Measurements from ENCODE around the gene PHIP. TPM values are rescaled to one million over a fixed set of nuclear protein-coding genes. Genes with fewer than 3 reads are reported as not detected.

Gene PHIP
- total RNA-seq, 1 donor: 26.3 TPM

DNA sequence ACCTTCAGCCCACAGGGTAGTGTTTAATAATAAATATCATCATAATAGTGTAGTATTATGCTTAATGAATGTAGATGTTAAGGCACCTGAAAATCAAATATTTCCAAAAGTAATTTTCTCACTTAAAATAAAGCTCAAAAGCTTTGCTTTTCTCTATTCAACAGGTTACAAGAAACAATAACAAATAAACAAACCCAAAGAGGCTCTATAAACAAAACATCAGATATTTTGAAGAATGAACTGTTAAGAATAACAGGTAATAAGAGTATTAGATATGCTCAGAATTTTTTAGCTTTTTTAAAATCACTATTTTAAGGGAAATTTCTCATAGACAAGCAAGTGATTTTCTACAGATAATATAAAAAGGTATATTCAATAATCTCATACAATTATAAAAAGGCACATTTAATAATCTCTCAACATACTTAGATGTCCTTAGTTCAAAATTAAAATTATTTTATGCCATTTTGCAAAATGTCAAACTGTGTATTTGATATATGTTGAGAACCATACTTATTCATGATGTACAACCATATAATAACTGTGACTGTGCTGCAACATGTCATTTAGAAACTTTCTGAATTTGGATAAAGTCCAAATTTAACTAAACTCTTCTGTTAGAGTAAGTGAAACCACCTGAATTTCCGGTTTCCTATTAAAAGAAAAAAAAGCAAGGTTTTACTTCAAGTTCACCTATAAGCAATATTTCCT is 35.8 kb downstream of the PHIP start:
- no peak overlapping the region for H3K4me3 ChIP-seq (ENCODE audit: low read depth, low read length)
- no peak for DNase-seq (ENCODE audit: low read depth)
- TF ChIP-seq, protein P1, sequence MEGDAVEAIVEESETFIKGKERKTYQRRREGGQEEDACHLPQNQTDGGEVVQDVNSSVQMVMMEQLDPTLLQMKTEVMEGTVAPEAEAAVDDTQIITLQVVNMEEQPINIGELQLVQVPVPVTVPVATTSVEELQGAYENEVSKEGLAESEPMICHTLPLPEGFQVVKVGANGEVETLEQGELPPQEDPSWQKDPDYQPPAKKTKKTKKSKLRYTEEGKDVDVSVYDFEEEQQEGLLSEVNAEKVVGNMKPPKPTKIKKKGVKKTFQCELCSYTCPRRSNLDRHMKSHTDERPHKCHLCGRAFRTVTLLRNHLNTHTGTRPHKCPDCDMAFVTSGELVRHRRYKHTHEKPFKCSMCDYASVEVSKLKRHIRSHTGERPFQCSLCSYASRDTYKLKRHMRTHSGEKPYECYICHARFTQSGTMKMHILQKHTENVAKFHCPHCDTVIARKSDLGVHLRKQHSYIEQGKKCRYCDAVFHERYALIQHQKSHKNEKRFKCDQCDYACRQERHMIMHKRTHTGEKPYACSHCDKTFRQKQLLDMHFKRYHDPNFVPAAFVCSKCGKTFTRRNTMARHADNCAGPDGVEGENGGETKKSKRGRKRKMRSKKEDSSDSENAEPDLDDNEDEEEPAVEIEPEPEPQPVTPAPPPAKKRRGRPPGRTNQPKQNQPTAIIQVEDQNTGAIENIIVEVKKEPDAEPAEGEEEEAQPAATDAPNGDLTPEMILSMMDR (IDR thresholded peaks at IDR 0.05; ENCODE audit: insufficient read depth, low read depth, low read length): no peak

DNA sequence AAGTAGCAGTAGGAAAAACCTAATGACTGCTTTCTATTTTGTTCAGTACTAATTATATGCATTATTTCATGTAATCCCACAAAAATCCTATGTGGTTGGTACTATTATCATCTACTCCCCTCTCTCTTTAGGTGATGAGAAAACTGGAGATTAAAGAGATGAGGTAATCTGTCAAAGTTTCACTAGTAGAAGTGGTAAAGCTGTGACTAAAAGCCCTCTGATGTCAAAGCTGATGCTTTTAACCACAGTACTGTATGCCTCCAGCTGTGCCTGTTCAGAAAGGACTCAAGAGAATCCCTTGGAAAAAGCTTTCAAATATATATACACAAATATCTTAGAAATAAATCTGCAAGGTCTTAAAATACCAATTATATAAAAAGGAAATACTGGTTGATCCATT is 38.0 kb downstream of the PHIP start:
- TF ChIP-seq, protein P1 (IDR thresholded peaks at IDR 0.05; ENCODE audit: insufficient read depth, low read depth, low read length): no peak
- DNase-seq (ENCODE audit: low read depth): peak; percentile 34
- H3K4me3 ChIP-seq (ENCODE audit: low read depth, low read length): no peak overlapping the region

DNA sequence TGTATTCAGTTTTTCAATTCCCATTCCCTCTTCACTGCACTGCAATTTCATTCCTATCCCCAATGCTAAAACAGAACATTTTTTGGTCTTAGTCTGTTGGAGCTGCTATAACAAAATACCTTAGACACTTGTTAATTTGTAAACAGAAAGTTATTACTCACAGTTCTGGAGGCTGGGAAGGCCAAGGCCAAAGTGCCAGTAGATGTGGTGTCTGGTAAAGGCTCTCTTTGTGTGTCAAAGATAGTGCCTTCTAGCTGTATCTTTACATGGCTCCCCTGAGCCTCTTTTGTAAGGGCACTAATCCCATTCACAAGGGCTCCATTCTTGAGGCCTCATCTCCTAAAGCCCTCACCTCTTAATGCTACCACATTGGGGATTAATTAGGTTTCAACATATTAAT is 40.0 kb downstream of the PHIP start:
- no peak for DNase-seq (ENCODE audit: low read depth)

DNA sequence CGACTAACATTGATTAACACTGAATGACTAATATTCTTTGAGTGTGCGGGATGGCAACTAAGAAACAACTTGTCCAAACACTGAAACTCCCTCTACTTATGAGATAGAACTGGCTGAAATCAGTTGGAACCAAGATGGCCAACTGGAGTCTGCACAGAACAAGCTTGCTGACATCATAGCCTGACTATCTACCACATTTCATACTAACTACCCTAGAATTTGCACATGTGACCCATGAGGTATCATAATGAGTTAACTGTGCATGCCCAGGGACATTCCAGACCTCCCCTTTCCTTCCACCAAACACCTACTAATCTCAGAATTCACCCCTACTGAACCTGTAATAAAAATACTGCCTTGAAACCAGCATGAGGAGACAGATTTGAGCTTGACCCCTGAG is 43.2 kb downstream of the PHIP start:
- DNase-seq (ENCODE audit: low read depth): no peak

More for the DNA sequence above, 40.0 kb downstream of the PHIP start:
- no peak overlapping the region for H3K4me3 ChIP-seq (ENCODE audit: low read depth, low read length)
- TF ChIP-seq, protein P1 (IDR thresholded peaks at IDR 0.05; ENCODE audit: insufficient read depth, low read depth, low read length): no peak

DNA sequence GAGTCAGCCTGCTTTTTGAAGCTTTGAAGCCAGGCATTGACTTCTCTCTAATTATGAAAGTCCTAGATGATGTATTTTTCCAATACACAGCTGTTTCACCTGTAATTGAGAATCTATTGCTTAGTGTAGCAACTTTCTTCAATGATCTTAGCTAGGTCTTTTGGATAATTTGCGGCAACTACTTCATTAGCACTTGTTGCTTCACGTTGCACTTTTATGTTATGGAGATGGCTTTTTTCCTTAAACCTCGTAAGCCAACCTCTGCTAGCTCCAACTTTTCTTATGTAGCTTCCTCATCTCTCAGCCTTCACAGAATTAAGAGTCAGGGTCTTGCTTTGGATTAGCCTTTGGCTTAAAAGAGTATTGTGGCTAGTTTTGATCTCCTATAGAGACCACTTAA is 44.8 kb downstream of the PHIP start:
- H3K4me3 ChIP-seq (ENCODE audit: low read depth, low read length): no peak overlapping the region
- no peak for DNase-seq (ENCODE audit: low read depth)
- TF ChIP-seq, protein P1 (IDR thresholded peaks at IDR 0.05; ENCODE audit: insufficient read depth, low read depth, low read length): no peak

More for the DNA sequence above, 43.2 kb downstream of the PHIP start:
- no peak overlapping the region for H3K4me3 ChIP-seq (ENCODE audit: low read depth, low read length)
- TF ChIP-seq, protein P1 (IDR thresholded peaks at IDR 0.05; ENCODE audit: insufficient read depth, low read depth, low read length): no peak

DNA sequence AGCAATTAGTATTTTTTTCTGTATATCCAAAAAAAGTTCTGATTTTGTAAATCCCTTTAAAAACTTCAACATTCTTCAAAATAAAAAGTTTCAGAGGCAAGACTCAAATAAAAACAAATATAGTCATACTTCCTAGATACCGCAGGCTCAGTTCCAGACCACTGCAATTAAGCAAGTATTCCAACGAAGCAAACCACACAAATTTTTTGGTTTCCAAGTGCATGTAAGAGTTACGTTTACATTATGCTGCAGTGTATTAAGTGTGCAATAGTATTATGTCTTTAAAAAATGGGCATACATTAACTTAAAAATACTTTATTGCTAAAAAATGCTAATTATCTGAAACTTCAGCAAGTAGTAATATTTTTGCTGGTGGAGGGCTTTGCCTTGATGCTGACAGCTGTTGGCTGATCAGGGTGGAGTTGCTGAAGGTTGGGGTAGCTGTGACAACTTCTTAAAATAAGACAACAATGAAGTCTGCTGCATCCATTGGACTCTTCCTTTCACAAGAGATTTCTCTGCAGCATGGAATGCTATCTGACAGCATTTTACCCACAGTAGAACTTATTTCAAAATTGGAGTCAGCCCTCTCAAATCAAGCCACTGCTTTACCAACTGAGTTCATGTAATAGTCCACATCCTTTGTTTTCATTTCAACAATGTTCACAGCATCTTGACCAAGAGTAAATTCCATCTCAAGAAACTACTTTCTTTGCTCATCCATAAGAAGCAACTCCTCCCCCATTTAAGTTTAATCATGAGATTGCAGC is 46.0 kb downstream of the PHIP start:
- TF ChIP-seq, protein P1 (IDR thresholded peaks at IDR 0.05; ENCODE audit: insufficient read depth, low read depth, low read length): no peak
- H3K4me3 ChIP-seq (ENCODE audit: low read depth, low read length): no peak overlapping the region
- peak; percentile 72 for DNase-seq (ENCODE audit: low read depth)
